K562 (cell line): ENCODE data around the gene IL6R. TPM values are rescaled to one million over a fixed set of nuclear protein-coding genes. Genes with fewer than 3 reads are reported as not detected.

Source experiments
- EZH2 ChIP-seq: IDR thresholded peaks from 2 replicates; pipeline ENCODE4 v1.6.1; 2012; ENCODE audit warnings: low read depth, mild to moderate bottlenecking, inconsistent platforms, low read length, borderline replicate concordance
- HMG20A ChIP-seq: fragments of 450-650 bp; formaldehyde crosslinking; conservative IDR thresholded peaks from 2 replicates; pipeline ENCODE4 v1.4.0; 2020; ENCODE audit warnings: mild to moderate bottlenecking, mixed read lengths
- KHSRP ChIP-seq: fragments of 450-650 bp; IDR thresholded peaks from 2 replicates; pipeline ENCODE4 v1.6.1; 2017
- KLF6 ChIP-seq: fragments of 250-450 bp; sonication (Bioruptor Pico); IDR thresholded peaks from 2 replicates; pipeline ENCODE4 v1.4.0; 2020; ENCODE audit warnings: mild to moderate bottlenecking, moderate library complexity, borderline replicate concordance
- MBD1 ChIP-seq: fragments of 250-450 bp; sonication (Bioruptor Pico); IDR thresholded peaks from 2 replicates; pipeline ENCODE4 v1.8.0; 2022; ENCODE audit warnings: inconsistent platforms
- MXI1 ChIP-seq: IDR thresholded peaks from 2 replicates; pipeline ENCODE4 v1.6.1; 2011; ENCODE audit warnings: low read depth, mild to moderate bottlenecking, improper control_type of control experiment, low read length
- NKRF ChIP-seq: fragments of 450-650 bp; IDR thresholded peaks from 2 replicates; pipeline ENCODE4 v1.6.1; 2016; ENCODE audit warnings: borderline replicate concordance
- POLR3A ChIP-seq: IDR thresholded peaks from 2 replicates; pipeline ENCODE4 v1.6.1; 2011; ENCODE audit warnings: borderline replicate concordance, mild to moderate bottlenecking, moderate library complexity; ENCODE audit not compliant: insufficient read length, insufficient read depth; ENCODE audit errors: extremely low read depth
- RFX5 ChIP-seq: IDR thresholded peaks from 2 replicates; pipeline ENCODE4 v1.6.1; 2011; ENCODE audit warnings: low read depth, mild to moderate bottlenecking, improper control_type of control experiment, low read length
- SMC3 ChIP-seq: conservative IDR thresholded peaks from 2 replicates; pipeline ENCODE4 v1.6.1; 2011; ENCODE audit warnings: low read depth, low read length, improper control_type of control experiment; ENCODE audit not compliant: insufficient read depth
- SPI1 ChIP-seq: IDR thresholded peaks from 2 replicates; pipeline ENCODE4 v1.6.1; 2011; ENCODE audit warnings: low read depth, low read length, control low read depth, borderline replicate concordance
- TARDBP ChIP-seq: fragments of 450-650 bp; IDR thresholded peaks from 2 replicates; pipeline ENCODE4 v1.6.1; 2016
- ZBTB26 ChIP-seq: fragments of 450-650 bp; formaldehyde crosslinking; IDR thresholded peaks from 2 replicates; pipeline ENCODE4 v1.4.0; 2022; ENCODE audit warnings: missing genetic modification characterization
- ZFP30 ChIP-seq: fragments of 250-450 bp; sonication (Bioruptor Pico); IDR thresholded peaks from 2 replicates; pipeline ENCODE4 v1.8.0; 2022; ENCODE audit warnings: moderate library complexity, mild to moderate bottlenecking, inconsistent platforms, borderline replicate concordance
- ZNF274 ChIP-seq: IDR thresholded peaks from 2 replicates; pipeline ENCODE4 v1.6.1; 2011; ENCODE audit warnings: low read depth, mild to moderate bottlenecking, low read length, moderate library complexity, borderline replicate concordance
- ZNF408 ChIP-seq: fragments of 250-450 bp; sonication (Bioruptor Pico); IDR thresholded peaks from 2 replicates; pipeline ENCODE4 v1.4.0; 2020; ENCODE audit warnings: low read depth, mild to moderate bottlenecking, moderate library complexity
- ZNF436 ChIP-seq: fragments of 250-450, 450-650 bp; sonication (Bioruptor Pico); formaldehyde crosslinking; IDR thresholded peaks from 2 replicates; pipeline ENCODE4 v1.7.0; 2020; ENCODE audit warnings: mild to moderate bottlenecking
- ZNF639 ChIP-seq, 2 experiments: fragments of 200-800 bp in 1 of 2; sonication (Bioruptor generic) in 1 of 2; sonication (generic) in 1 of 2; formaldehyde crosslinking in 1 of 2; IDR thresholded peaks in 1 of 2; conservative IDR thresholded peaks in 1 of 2; 2 replicates each; pipeline versions ENCODE4 v1.5.0 to v1.6.1; 2016 to 2020; ENCODE audit warnings: missing compliant biosample characterization in 1 of 2, missing genetic modification characterization in 1 of 2, missing genetic modification reagents in 1 of 2
- ZNF76 ChIP-seq: fragments of 250-450 bp; sonication (Bioruptor Pico); IDR thresholded peaks from 2 replicates; pipeline ENCODE4 v1.4.0; 2020; ENCODE audit warnings: mild to moderate bottlenecking, moderate library complexity, borderline replicate concordance
- polyA plus RNA-seq, 8 experiments: library from polyadenylated mRNA; depleted of rRNA in 4 of 8; stranded (reverse) in 5 of 8; unstranded in 3 of 8; fragments of >200 nt; fragmentation: Nextera tagmentation in 2 of 8; fragmentation: Illumina TruSeq in 1 of 8; extraction: Ambion mirVana in 2 of 8; extraction: Trizol in 1 of 8; gene quantifications; 2 replicates each; pipeline versions ENCODE4 v1.2.1 to v1.2.3, GENCODE V29; 2011 to 2014; ENCODE audit warnings: inconsistent platforms in 1 of 8, missing spikeins in 1 of 8
- total RNA-seq, 7 experiments: library from RNA; depleted of rRNA in 6 of 7; stranded (reverse); fragments of >200 nt in 6 of 7; fragmentation: Illumina TruSeq in 2 of 7; extraction: Trizol in 2 of 7; gene quantifications; 2 replicates each; pipeline versions ENCODE4 v1.2.1 to v1.2.3, GENCODE V29; 2011 to 2021; ENCODE audit warnings: low replicate concordance in 1 of 7
- TF ChIP-seq, protein P1 (sequence below), 2 experiments: fragments of 450-650 bp in 1 of 2; sonication (generic) in 1 of 2; formaldehyde crosslinking; conservative IDR thresholded peaks; 2 replicates each; pipeline versions ENCODE4 v1.4.0 to v1.8.1; 2020 to 2022; ENCODE audit warnings: mild to moderate bottlenecking in 1 of 2, missing genetic modification reagents in 1 of 2

The IL6R gene
- total and polyA plus RNA-seq, 9 of the 15 experiments (the other 6 are each of a cell fraction or from before 2014, with no cell fraction given) = 0.05 to 1.1 (median 0.11) TPM; not detected in 2

GRCh38 chr1:154404984-154405746, at the start of gene IL6R (continued):
- TF ChIP-seq MXI1 = no peak
- TF ChIP-seq ZNF639 (CRISPR knock-in tag; conservative IDR thresholded peaks at IDR 0.05 in 1 of 2, IDR thresholded peaks at IDR 0.05 in 1 of 2) = no peak; a peak in 1 of 4 replicates
- TF ChIP-seq KLF6 (CRISPR knock-in tag) = no peak
- no peak for TF ChIP-seq ZNF436 (CRISPR knock-in tag)
- no peak for TF ChIP-seq EZH2
- TF ChIP-seq SPI1 = peak; percentile 81
- TF ChIP-seq KHSRP = no peak
- TF ChIP-seq ZFP30 = no peak
- TF ChIP-seq SMC3 = no peak
- no peak for TF ChIP-seq HMG20A (CRISPR knock-in tag)
- TF ChIP-seq NKRF = no peak
- no peak for TF ChIP-seq ZNF274
- no peak for TF ChIP-seq MBD1 (CRISPR knock-in tag)
- no peak for TF ChIP-seq ZNF76
- TF ChIP-seq ZBTB26 (CRISPR knock-in tag) = no peak
- TF ChIP-seq ZNF408 = no peak
- TF ChIP-seq POLR3A = no peak
- TF ChIP-seq RFX5 = no peak
- TF ChIP-seq, protein P1, sequence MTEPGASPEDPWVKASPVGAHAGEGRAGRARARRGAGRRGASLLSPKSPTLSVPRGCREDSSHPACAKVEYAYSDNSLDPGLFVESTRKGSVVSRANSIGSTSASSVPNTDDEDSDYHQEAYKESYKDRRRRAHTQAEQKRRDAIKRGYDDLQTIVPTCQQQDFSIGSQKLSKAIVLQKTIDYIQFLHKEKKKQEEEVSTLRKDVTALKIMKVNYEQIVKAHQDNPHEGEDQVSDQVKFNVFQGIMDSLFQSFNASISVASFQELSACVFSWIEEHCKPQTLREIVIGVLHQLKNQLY (CRISPR knock-in tag; conservative IDR thresholded peaks at IDR 0.05) = no peak
- peak; percentile 64; the same call in 1 of the 2 replicates for TF ChIP-seq TARDBP
